Neural cell (in vitro differentiated cells): Measurements from ENCODE around the gene DCC. TPM values are rescaled to one million over a fixed set of nuclear protein-coding genes. Genes with fewer than 3 reads are reported as not detected.

Source experiments
- H2AFZ ChIP-seq: fragments of 200-600, 300-800 bp; sonication (generic), shearing (Covaris generic); 2 replicates; pipeline ENCODE4 v1.6.0; 2014; ENCODE audit warnings: low read depth, mild to moderate bottlenecking, antibody characterized with exemption, low read length, moderate library complexity
- H3F3A ChIP-seq: fragments of 200-600 bp; shearing (Covaris generic); 2 replicates; pipeline ENCODE4 v1.6.1; 2016; ENCODE audit warnings: mild to moderate bottlenecking, moderate library complexity, mixed read lengths, antibody characterized with exemption, low read length; ENCODE audit not compliant: insufficient read depth, poor library complexity, severe bottlenecking
- H3K27ac ChIP-seq: fragments of 200-600, 300-800 bp; sonication (generic), shearing (Covaris generic); 2 replicates; pipeline ENCODE4 v1.5.1; 2014; ENCODE audit warnings: mild to moderate bottlenecking, low read length, moderate library complexity
- H3K27me3 ChIP-seq: fragments of 300-800, 200-600 bp; sonication (generic), shearing (Covaris generic); 2 replicates; pipeline ENCODE4 v1.6.0; 2014; ENCODE audit warnings: mild to moderate bottlenecking, low read depth, low read length, moderate library complexity; ENCODE audit not compliant: insufficient read depth
- H3K36me3 ChIP-seq: fragments of 300-800, 200-600 bp; sonication (generic), shearing (Covaris generic); 2 replicates; pipeline ENCODE4 v1.5.1; 2014; ENCODE audit warnings: mild to moderate bottlenecking, antibody characterized with exemption, low read length, moderate library complexity; ENCODE audit not compliant: insufficient read depth
- H3K4me2 ChIP-seq: fragments of 300-800, 200-600 bp; sonication (generic), shearing (Covaris generic); 2 replicates; pipeline ENCODE4 v1.6.0; 2014; ENCODE audit warnings: mild to moderate bottlenecking, low read length
- H3K4me3 ChIP-seq: fragments of 300-800, 200-600 bp; sonication (generic), shearing (Covaris generic); 2 replicates; pipeline ENCODE4 v1.5.1; 2014; ENCODE audit warnings: mild to moderate bottlenecking, low read length, moderate library complexity
- H3K79me2 ChIP-seq: fragments of 200-600 bp; shearing (Covaris generic); replicated peaks from 2 replicates; pipeline ENCODE4 v1.6.0; 2014; ENCODE audit warnings: mild to moderate bottlenecking, low read length, moderate library complexity; ENCODE audit not compliant: insufficient read depth
- H3K9ac ChIP-seq: fragments of 300-800, 200-600 bp; sonication (generic), shearing (Covaris generic); 2 replicates; pipeline ENCODE4 v1.6.1; 2016; ENCODE audit warnings: mild to moderate bottlenecking, low read length, mixed read lengths
- H3K9me2 ChIP-seq: fragments of 200-600 bp; shearing (Covaris generic); 2 replicates; pipeline ENCODE4 v1.6.1; 2016; ENCODE audit warnings: mild to moderate bottlenecking, low read length, mixed read lengths; ENCODE audit not compliant: insufficient read depth
- H3K9me3 ChIP-seq: fragments of 200-600, 300-800 bp; sonication (generic), shearing (Covaris generic); 2 replicates; pipeline ENCODE4 v1.6.1; 2016; ENCODE audit warnings: mild to moderate bottlenecking, mixed run types, low read length, moderate library complexity, mixed read lengths
- H4K20me1 ChIP-seq: fragments of 200-600 bp; shearing (Covaris generic); 2 replicates; pipeline ENCODE4 v1.6.1; 2016; ENCODE audit warnings: mild to moderate bottlenecking, mixed run types; ENCODE audit not compliant: insufficient read depth
- CTCF ChIP-seq: fragments of 450-650 bp; IDR thresholded peaks from 2 replicates; pipeline ENCODE4 v1.5.1; 2014; ENCODE audit warnings: antibody characterized with exemption, mild to moderate bottlenecking, moderate library complexity; ENCODE audit not compliant: poor library complexity, severe bottlenecking
- EP300 ChIP-seq: fragments of 450-650 bp; conservative IDR thresholded peaks from 2 replicates; pipeline ENCODE4 v1.6.1; 2014; ENCODE audit warnings: antibody characterized with exemption, mild to moderate bottlenecking, moderate library complexity; ENCODE audit not compliant: poor library complexity, severe bottlenecking
- EZH2 ChIP-seq: fragments of 200-600, 300-800 bp; shearing (Covaris generic), sonication (generic); IDR thresholded peaks from 2 replicates; pipeline ENCODE4 v1.6.1; 2014; ENCODE audit warnings: antibody characterized with exemption, low read length, borderline replicate concordance, mild to moderate bottlenecking; ENCODE audit not compliant: insufficient read depth, poor library complexity, severe bottlenecking
- MXI1 ChIP-seq: fragments of 450-650 bp; conservative IDR thresholded peaks from 2 replicates; pipeline ENCODE4 v1.6.1; 2014; ENCODE audit warnings: antibody characterized with exemption, mild to moderate bottlenecking; ENCODE audit not compliant: poor library complexity, severe bottlenecking
- POLR2AphosphoS5 ChIP-seq: IDR thresholded peaks from 2 replicates; pipeline ENCODE4 v1.6.1; 2012
- RAD21 ChIP-seq: fragments of 450-650 bp; conservative IDR thresholded peaks from 2 replicates; pipeline ENCODE4 v1.6.1; 2014; ENCODE audit warnings: antibody characterized with exemption, mild to moderate bottlenecking, moderate library complexity
- REST ChIP-seq: IDR thresholded peaks from 2 replicates; pipeline ENCODE4 v1.6.1; 2012; ENCODE audit warnings: borderline replicate concordance
- SMC3 ChIP-seq: fragments of 450-650 bp; conservative IDR thresholded peaks from 2 replicates; pipeline ENCODE4 v1.6.1; 2014; ENCODE audit warnings: antibody characterized with exemption, mild to moderate bottlenecking, moderate library complexity; ENCODE audit not compliant: poor library complexity
- TAF1 ChIP-seq: IDR thresholded peaks from 2 replicates; pipeline ENCODE4 v1.6.1; 2012; ENCODE audit warnings: low read depth
- polyA plus RNA-seq: library from polyadenylated mRNA; depleted of rRNA; stranded (reverse); fragments of >200 nt; gene quantifications from 2 replicates; pipeline ENCODE4 v1.2.3, GENCODE V29; 2014

Gene DCC
- polyA plus RNA-seq, 1 donor from 2014 or later = 40.7 TPM

- Histone ChIP-seq H2AFZ (no peak overlapping the region), H4K20me1 (no peaks in the 10 kb centered on the region), H3K9me2 (no peaks in the 10 kb centered on the region), H3K79me2 (no peaks in the 10 kb centered on the region), H3K9ac (no peak overlapping the region), H3K27ac (no peak overlapping the region), H3K27me3 (no peaks in the 10 kb centered on the region), H3K36me3 (no peaks in the 10 kb centered on the region), H3K9me3 (no peaks in the 10 kb centered on the region), H3K4me3 (no peak overlapping the region), H3F3A (no peaks in the 10 kb centered on the region), H3K4me2 (no peak overlapping the region)
- TF ChIP-seq EP300 (no peak), RAD21 (no peak)
These were observed 943.7 kb downstream of the DCC start for GRCh38 chr18:53283708-53284107.

GRCh38 chr18:53305461-53305860 lies 965.5 kb downstream of the DCC start:
- H3K4me2 ChIP-seq = no peak overlapping the region
- H3K27me3 ChIP-seq = no peaks in the 10 kb centered on the region
- H3K9me3 ChIP-seq = no peaks in the 10 kb centered on the region
- H3K79me2 ChIP-seq = no peaks in the 10 kb centered on the region
- H2AFZ ChIP-seq = no peak overlapping the region
- H3F3A ChIP-seq = no peaks in the 10 kb centered on the region
- TF ChIP-seq EP300 (no peak), MXI1 (no peak), EZH2 (no peak), SMC3 (no peak), CTCF (no peak)
- no peaks in the 10 kb centered on the region for H4K20me1 ChIP-seq
- no peaks in the 10 kb centered on the region for H3K36me3 ChIP-seq
- H3K9me2 ChIP-seq = no peaks in the 10 kb centered on the region
- H3K4me3 ChIP-seq = no peak overlapping the region
- H3K9ac ChIP-seq = no peak overlapping the region
- H3K27ac ChIP-seq = no peak overlapping the region

GRCh38 chr18:53319628-53320027 lies 979.6 kb downstream of the DCC start:
- H3K4me3 ChIP-seq = no peak overlapping the region
- no peak overlapping the region for H2AFZ ChIP-seq
- no peak overlapping the region for H3K4me2 ChIP-seq
- H4K20me1 ChIP-seq = no peaks in the 10 kb centered on the region
- H3K27me3 ChIP-seq = no peaks in the 10 kb centered on the region
- H3K9me2 ChIP-seq = no peaks in the 10 kb centered on the region
- TF ChIP-seq TAF1 (no peak), POLR2AphosphoS5 (no peak), SMC3 (no peak), REST (no peak), RAD21 (no peak), MXI1 (no peak), EP300 (no peak), CTCF (no peak), EZH2 (no peak)
- H3K9ac ChIP-seq = no peak overlapping the region
- H3K79me2 ChIP-seq = no peaks in the 10 kb centered on the region
- H3K27ac ChIP-seq = no peak overlapping the region
- H3K36me3 ChIP-seq = no peaks in the 10 kb centered on the region
- H3F3A ChIP-seq = no peaks in the 10 kb centered on the region
- H3K9me3 ChIP-seq = no peaks in the 10 kb centered on the region
